NCI-H2107 (cell line): ENCODE measurements around the gene PRR22.

ENCODE experiments used
- DNase-seq: peaks from one replicate; lab custom pipeline; 2025; lab: John Stamatoyannopoulos, UW

The PRR22 gene

DNA sequence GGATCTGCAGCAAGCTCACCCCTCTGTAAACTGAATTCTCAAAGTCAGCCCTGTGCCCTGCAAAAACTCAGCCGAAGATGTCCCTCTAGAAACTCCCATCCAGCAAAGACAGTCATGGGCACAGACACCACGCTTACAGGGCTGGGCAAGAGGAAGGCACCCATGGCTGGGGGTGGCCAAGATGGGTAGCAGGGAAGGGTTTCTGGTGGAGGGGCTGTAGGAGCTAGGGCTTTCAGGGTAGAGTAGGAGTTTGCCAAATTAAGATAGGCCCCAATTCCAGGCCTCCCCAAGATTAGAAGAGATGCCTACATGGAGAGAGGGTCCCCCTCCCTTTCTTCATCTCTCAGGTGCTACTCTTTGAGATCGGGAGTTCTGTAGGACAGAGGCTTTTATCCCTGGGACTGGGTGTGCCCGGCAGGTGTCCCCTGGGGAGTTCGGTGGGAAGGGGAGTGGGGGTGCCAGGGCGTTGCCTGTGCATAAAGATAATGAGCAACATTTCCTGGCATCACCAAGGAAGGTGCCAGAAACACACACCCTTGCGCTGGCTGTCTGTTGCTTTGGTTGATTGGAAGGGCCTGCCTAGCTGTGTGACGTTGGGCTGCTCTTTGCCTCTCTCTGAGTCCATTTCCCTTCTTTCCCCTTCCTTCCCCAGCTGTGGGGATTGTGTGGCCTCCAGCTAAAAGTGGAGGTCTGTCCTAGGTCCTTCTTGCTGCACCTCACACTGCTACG lies 29.7 kb upstream of the PRR22 start:
- DNase-seq = no peak

DNA sequence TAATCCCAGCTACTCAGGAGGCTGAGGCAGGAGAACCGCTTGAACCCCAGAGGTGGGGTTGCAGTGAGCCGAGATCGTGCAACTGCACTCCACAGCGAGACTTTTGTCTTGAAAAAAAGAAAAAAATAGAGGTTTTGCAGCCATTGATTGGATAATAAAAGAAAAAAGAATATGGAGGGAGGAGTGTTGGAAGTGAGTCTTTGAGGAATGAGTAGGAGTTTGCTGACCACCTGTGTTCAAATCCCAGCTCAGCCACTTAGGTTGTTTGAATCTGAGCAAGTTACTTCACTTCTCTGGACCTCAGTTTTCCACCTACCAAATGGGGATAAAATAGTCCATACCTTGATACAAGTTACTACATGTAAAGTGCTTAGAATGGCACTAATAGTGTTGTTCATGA lies 26.6 kb upstream of the PRR22 start:
- no peak for DNase-seq

DNA sequence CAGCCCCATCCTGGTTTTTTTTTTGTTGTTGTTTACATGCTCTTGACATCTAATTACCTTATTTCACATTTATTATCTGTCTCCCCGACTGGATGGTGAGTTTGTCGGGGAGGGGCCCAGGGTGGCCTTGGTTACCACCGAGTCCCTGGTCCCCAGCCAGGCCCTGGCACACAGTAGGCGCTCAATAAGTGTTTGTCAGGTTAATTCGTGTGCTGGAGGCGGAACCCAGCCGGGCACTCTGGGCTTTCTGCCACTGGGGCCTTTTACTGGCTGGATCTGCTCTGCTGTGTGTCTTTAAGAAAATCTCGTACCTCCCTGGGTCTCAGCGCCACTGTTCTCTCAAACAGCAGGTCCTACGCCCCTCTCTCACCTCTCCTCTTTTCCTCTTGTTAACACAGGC lies 24.9 kb upstream of the PRR22 start:
- no peak for DNase-seq

DNA sequence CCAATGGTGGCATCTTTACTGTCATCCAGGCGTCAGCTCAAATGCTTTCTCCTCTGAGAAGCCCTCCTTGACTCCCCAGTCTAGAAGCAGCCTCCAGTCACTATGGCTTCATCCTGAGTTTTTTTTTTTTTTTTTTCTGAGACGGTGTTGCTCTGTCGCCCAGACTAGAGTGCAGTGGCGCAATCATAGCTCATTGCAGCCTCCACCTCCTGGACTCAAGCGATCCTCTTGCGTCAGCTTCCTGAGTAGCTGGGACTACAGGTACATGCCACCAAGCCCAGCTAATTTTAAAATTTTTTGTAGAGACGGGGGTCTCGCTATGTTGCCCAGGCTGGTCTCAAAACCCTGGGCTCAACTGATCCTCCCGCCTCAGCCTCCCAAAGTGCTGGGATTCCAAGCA lies 24.5 kb upstream of the PRR22 start:
- no peak for DNase-seq

DNA sequence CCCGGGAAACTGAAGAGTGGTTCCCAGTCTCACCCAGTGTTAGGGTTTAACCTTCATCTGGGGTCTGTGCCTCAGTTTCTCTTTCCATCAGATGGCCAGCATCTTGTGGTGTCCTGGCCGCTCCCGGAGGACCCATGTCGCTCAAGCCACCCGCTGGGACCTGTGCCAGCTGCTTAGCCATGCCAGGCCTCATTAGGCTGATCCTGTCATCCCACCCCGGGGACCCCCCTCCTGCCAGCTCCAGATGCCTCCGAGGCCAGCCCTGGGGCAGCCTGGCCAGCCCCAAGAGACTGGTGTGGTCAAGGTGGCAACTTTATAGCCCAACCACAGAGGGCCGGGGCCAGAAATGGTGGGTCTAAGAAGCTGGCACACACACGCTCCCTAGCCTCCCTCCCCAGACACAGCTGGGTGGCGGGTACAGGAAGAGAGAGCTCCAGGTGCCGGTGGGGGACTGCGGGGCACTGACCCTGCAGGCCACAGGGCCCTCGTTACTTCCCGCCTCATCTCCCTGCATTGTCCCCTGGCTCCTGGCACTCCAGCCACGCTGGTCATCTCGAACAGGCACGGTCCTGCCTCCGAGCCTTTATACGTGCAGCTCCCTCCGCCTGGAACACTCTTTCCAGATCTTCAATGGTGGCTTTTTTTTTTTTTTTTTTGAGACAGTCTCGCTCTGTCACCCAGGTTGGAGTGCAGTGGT lies 23.7 kb upstream of the PRR22 start:
- no peak for DNase-seq

DNA sequence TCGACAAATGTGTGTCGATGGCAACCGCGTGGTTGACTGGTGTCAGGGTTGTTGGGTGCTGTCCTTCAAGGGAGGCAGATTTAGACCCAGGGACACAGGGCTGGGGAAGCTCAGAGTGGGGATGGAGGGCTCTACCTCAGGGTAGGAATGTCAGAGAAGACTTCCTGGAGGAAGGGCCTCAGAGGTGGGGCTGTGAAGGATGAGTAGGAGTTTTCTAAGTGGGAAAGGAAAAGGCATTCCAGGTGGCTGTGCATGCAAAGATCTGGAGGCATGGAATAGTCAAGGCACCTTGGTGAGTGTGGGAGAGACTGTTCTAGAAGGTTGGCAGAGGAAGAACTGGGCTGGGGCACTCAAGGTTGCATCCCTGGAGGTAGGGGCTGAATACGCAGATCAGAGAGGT lies 22.4 kb upstream of the PRR22 start:
- DNase-seq = no peak

DNA sequence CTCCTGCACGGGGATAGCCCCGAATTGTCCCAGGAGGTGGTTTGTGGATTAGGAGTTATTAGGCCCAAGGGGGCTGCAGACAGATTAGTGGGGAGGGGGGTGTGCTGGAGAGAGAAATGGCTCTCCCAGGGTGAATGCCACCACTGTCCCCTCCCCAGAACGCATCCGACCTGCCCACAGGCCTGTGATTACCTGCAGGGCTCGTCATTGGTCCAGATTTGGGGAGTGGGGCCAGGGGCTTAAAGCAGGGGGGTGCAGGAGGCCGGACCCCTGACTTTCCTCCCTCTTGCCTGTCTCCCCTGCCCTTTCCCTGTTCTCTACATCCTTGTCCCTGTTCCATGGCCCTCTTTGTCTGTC lies 21.6 kb upstream of the PRR22 start:
- no peak for DNase-seq

DNA sequence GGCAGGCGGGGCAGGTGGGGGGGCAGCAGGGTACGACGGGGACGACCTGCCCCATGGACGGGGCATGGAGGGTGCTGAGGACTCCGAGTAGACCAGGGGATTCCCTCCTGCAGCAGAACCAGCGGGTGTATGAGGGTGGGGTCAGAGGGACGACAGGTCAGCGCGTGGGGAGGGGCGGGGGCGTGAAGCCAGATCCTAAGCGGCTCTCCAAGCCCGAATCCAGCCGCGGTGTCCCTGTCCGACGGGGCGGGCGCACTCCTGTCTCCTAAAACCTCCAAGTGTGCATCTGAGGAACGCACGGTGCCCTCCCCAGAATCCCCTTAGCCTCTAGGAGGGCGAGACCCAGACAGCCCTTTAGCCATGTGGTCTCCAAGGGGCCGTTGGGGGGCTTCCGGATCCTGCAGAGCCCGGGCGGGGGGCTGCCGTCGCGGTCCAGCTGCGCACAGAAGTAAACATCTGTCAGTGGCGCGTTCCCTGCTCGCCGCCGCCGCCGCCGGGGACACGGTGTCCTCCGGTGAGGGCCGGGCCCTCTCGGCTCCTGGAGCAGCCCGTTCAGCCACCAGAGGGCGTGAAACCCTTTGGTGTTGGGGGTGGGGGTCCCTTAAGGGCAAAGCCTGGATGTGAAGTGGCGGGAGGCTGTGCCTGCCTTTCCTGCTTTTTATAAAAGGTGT lies 21.1 kb upstream of the PRR22 start:
- DNase-seq = peak; percentile 41

DNA sequence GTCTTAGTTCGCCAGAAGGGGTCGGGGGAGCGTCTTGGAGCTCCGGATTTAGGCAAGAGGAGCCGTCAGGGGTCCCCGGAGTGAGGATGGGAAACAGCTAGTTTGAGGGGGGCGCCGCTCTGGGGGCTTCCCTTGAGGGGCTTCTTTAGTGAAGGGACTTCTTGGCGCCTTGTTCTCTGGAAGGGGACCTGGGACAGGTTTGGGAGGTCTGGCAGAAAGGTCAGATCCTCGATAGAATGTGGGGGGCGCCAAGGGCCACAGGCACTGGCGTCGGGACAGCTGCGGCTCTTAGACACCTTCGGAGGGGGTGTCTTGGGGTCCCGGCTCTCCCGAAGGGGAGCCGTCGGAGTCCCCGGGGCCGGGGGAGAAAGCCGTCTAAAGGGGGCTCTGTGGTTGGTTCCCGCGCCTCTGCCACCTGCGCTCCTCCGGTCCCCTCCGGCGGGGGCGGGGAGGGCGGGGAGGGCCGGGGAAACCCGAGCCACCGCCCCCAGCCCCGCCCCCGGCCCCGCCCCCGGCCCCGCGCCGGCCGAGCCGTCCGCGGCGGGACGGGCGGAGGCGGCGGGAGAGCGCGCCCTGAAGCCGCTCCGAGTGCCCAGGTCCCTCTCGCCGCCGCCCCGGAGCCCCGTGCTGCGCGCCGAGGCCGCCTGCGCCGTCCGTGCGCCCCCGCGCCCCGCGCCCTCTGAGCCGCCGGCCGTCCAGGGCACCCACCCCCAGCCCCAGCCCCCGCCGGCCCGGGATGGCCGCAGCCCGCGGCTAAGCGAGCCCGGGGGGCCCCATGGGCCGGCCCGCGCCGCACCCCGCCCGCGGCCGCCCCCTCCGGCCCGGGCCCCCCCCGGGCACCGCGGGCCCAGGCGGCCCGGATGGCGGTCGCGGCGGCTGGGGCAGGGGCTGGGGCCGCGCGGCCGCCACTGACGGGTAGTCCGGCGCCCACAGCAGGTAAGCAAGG lies 20.2 kb upstream of the PRR22 start, which contains the start of gene NRTN:
Gene NRTN (plus strand): TSS at position 552 of the 946 bp plus-strand sequence. CDS start 19,099 bp downstream, outside the sequence.
- no peak for DNase-seq

DNA sequence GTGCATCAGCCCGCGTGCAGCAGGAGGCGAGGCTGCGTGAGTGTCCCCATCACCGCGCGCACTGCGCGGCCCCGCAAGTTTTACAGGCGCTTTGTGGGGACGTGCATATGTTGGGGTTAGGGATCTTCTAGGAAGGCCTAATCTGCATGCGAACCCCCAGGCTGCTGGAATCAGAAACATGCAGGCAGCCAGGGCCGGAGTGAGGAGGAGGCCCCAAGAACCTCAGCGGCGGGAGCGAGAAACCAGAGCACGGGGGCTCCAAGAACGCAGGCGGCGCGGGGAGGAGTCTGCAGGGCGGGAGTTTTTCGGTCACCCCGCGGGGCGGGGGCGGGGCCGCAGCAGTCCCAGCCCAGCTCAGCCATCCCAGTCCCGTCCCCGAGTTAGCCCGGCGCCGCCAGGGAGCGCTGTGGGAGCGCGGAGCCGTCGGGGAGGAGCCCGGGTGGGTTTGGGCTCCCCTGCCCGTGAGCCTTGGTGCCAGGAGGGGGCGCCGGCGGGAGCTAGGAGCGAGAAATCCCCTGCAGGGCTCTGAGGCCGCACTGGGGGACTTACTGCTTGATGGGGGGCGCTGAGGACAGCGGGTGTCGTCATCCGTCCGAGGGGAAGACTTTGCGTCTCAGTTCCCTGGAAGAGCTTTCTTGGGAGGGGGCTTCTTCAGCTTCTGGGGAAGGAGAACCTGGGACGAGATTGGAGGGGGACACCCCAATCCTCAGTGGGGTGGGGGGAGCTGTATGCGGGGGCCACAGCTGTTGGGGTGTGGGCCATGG lies 19.4 kb upstream of the PRR22 start:
- peak; percentile 78 for DNase-seq

DNA sequence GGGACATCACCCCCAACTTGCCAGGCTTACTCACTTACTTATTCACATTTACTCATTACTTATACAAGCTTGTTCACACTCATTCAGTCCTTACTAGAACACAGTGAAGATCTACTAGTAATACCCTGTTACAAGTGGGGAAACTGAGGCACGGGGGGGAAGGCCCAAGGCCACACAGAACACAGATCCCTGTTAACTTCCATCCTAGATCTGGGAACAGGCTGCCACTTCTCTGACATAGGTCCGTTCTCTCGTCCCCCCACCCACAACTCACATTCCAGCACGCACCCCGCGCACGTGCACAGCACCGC lies 18.9 kb upstream of the PRR22 start:
- no peak for DNase-seq

DNA sequence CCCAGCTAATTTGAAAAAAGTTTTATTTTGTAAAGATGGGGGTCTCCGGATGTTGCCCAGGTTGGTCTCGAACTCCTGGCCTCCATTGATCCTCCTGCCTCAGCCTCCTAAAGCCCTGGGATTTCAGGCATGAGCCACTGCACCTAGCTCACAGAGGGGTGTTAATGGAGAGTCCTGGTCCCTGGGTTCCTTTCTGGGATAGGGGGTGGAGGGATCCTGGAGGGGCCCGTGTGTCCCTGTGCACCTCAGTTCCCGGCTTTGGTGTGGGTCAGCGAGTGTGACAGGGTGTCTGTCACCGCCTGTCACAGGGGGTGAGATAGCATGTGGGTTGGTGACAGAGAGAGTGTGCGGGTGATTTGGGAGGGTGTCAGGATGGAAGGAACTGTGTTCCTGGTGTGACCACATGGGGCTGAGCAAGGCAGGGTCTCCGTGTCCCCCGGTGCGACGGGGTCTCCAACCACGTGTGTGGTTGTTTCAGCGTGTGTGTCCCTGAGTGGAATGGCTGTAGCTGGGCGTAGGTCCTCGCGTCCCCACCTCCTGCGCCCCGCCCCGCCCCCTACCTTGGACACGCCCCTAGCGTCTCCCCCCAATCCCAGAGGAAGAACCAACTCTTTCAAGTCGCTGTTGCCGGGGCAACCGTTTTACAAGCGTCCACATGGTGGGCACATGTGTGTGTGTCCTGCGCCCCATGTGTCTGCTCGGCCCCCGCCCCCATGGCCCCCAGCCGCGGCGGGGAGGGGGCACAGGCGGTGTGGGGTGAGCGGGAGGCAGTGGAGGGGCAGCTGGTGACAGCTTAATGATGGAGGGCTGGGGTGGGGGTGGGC lies 17.5 kb upstream of the PRR22 start:
- no peak for DNase-seq

DNA sequence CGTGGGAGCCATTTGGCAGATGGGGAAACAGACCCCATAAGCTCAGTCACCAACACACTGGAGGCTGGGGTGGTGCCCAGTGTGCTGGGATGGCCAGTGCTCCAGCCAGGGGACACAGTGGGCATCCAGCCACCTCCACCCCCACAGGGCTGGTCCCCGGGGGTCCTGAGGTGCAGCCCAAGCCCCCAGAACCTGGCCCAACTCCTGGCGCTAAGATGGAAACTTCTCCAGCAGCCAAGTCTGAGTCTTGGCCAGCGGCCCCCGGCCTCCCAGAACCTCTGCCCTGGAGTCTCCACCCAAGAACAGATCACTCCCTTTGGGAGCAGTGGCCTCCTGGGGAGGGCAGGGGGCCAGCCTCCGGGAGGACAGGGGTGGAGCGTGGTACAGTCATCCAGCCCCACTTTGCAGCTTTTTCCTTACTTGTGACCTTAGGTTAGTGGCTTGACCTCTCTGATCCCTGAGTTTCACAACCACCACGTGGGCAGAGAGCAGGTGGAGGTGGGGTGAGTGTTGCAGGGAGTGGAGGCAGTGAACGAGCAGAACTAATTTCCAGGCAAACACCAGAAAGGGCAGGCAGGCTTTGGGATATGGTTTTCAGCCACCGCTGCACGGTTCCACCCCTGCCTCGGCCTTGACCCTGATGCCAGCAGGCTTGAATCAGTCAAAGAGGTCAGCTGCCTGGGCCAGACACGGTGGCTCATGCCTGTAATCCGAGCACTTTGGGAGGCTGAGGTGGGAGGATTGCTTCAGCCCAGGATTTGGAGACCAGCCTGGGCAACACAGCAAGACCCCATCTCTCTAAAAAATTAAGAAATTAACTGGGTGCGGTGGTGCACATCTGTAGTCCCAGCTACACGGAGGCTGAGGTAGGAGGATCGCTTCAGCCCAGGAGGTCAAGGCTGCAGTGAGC lies 16.1 kb upstream of the PRR22 start:
- no peak for DNase-seq

DNA sequence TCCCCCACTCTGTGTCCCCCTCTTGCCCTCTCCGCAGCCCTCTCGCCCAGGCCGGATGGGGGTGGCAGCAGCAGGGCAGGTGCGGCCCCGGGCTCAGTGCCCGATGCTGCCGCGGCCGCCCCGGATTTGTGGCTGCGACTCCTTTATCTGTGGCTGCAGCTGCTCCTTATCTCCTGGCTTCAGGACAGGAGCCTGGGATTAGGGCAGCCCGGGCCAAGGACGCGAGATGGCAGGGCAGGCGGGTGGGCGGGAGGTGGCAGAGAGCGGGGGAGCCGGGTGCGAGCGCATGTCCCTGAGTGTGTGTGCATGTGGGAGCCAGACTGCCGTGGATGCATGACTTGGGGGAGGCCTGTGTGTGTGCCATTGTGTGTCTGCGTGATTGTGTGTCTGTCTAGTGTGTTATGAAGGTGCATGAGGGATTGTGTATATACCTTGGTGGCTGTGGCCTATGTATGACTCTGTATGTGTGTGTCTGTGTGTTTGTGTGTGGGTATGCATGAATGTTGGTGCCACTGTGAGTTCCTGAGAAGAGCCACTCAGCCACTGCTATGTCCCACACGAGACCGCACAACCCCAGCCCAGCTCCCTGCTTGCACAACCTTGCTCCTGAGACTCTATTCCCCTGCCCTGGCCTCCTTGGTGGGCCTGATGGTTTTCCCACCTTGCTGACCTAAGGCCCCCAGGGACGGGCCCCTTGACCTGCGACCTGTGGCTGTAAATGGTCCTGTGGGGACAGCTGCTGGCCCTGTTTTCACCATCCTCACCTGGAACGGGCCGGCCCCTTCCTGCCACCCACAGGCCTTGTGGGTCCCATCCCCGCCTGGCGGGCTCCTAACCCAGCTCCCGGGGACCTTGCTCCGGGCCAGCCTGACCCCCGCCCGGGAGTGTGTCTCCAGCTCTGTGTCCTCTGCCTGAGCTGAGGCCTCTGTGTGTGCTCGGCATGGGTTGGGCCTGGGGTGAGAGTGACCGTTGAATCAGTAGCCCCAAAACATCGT lies 15.0 kb upstream of the PRR22 start:
- DNase-seq = no peak

DNA sequence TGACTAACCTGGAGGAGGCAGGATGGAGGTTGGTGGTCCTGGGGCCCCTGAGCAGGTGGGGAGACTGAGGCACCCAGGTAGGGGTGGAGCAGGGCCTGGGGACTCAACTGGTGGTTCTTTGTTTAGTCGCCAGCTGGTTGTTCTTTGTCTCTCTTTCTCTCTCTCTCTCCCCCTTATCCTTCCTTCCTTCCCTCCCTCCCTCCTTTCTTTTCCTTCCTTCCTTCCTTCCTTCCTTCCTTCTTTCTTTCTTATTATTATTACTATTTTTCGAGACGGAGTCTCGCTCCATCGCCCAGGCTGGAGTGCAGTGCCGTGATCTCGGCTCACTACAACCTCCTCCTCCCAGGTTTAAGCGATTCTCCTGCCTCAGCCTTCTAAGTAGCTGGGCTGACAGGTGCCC lies 13.7 kb upstream of the PRR22 start:
- no peak for DNase-seq

DNA sequence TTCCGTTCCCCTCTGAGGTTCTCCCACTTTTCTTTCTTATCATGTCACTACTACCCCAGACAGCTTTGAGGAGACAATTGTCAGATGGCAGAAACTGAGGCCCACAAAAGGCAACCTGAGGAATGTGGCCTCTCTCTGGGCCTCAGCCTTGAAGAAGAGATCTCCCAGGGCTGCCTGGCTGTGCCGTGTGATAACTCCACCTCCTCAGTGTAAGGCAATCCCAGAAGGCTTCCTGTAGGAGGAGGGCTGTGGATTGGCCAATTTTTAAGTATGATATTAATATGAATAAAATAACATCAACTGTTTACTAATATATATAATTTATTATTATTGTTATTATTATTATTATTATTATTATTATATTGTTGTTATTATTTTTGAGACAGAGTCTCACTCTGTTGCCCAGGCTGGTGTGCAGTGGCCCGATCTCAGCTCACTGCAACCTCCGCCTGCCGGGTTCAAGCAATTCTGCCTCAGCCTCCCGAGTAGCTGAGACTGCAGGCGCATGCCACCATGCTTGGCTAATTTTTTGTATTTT lies 10.9 kb upstream of the PRR22 start:
- no peak for DNase-seq

DNA sequence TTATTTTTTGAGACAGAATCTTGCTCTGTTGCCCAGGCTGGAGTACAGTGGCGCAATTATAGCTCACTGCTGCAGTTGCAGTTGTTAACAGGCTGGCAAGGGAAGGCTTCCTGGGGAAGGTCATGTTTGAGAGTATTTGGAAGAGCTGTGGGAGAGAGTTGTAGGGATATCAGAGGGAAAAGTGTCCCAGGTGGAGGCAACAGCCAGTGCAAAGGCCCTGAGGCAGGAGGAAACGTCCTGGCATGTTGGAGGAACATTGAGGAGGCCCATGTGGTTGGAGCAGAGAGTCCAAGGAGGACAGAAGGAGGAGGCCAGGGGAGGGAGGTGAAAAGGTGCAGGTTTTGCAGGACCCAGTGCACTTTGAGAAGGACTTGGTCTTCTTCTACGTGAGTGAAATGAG lies 8.6 kb upstream of the PRR22 start:
- DNase-seq = no peak

DNA sequence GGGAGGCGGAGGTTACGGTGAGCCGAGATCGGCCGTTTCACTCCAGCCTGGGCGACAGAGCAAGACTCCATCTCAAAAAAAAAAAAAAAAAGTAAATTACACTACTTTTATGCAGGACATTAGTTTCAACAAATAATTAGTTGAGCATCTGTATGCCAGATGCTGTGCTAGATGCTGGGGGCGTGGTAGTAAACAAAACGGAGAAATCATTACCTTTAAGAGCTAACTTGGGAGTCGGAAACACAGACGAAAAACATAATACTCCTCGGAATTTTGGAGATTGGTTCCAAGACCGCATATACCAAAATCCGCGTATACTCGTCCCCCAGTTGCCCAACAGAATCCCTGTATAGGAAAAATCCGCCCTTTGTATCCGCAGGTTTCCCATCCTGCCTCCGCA lies 7.7 kb upstream of the PRR22 start:
- DNase-seq = no peak
